GM04504 (cell line): Measurements from ENCODE around the gene ZNF850.
"Not testable (repeated sequence)": the region's sequence is repeated elsewhere in the genome, so short reads cannot be mapped to it uniquely, and the experiment has no call there.

Experiments used
- DNase-seq: peaks from one replicate; pipeline ENCODE4 v3.0.0-alpha.2; 2012; ENCODE audit warnings: low read depth

Gene ZNF850

DNA sequence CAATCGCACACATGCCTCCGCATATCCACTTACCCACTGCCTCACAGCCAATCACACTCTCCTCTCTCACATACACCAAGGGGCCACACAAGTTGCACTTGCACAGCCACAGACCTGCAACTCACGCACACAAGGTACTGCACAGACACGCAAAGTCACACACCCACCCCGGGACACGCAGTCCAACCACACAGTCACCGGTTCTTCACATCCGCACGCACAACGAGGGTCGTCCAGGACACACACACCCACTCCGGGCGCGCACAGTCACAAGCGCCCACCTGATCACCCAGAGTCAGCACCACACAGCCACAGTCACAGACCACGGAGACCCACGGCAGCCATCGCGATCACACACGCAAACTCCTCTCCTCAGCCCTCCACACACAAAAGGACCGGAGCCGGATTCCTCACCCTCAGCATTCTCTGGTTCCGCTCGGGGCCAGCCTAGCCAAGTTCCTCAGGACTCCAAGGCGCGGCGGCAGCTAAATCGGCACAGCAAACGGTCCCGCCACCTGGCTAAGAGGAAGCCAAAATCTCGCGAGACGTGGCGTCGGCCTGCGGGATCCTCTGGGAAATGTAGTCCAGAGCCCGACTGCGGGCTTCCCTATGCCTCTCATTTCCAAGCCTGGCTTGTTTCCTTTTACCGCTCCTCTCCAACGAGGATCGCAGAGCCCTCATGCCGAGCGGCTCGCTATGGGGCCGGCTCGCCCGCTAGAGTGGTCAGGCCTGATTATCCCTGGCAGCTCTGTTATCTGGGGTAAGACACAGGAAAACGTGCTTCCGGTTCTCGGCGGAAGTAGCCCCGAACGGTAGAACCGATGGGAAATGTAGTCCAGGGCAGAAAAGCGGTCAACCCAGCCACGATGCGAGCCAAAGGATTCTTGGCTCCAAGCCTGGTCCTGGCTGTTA is at the start of gene ZNF850:
Gene ZNF850 (minus strand): TSS at position 497 of the 912 bp plus-strand sequence. CDS start 10,201 bp downstream, outside the sequence.
- peak; percentile 87 for DNase-seq

DNA sequence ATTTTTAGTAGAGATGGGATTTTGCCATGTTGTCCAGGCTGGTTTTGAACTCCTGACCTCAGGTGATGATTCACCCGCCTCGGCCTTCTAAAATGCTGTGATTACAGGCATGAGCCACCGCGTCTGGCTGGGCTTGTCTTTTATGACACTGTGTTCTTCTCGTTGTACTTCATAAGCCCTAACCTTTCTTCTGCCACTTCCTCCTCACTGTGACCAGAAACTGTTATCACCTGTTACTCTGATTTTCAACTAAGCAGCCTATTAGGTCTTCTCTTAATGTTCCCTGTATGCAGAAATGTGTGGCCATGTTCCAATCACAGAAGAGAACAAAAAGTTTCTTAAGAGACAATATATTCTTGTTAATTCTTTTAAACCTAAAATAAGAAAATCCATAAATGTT is 49.2 kb upstream of the ZNF850 start:
- DNase-seq, result no peak

DNA sequence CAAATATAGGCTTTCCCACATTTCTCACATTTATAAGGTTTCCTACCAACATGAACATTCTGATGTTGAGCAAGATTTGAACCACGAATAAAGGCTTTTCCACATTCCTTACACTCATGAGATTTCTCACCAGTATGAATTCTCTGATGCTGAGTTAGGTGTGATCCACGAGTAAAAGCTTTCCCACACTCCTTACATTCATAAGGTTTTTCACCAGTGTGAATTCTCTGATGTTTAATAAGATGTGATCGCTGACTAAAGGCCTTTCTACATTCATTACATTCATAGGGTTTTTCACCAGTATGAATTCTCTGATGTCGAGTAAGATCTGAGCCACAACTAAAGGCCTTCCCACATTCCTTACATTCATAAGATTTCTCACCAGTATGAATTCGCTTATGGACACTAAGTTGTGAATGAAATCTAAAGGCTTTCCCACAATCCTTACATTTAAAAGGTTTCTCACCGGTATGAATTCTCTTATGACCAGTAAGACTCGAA is 46.6 kb upstream of the ZNF850 start:
- DNase-seq, result no peak

DNA sequence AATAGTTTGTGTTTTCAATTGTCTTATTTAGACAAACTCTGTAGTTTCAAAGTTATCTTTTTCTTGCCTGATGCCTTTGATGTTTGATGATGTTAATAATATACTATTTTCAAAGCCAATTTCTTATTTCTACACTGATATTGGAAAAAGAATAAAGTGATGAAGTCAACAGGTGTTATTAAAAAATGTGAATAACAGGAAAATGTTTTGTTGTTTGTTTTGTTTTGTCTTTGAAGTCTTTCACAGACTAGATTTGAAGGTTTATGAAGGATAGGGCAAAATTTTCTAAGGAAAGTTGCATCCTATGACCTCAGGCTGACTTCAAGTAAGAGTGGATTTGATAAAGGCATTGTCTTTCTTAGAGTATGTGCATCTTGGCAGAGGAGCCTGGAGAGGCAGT is 34.4 kb upstream of the ZNF850 start:
- no peak for DNase-seq

DNA sequence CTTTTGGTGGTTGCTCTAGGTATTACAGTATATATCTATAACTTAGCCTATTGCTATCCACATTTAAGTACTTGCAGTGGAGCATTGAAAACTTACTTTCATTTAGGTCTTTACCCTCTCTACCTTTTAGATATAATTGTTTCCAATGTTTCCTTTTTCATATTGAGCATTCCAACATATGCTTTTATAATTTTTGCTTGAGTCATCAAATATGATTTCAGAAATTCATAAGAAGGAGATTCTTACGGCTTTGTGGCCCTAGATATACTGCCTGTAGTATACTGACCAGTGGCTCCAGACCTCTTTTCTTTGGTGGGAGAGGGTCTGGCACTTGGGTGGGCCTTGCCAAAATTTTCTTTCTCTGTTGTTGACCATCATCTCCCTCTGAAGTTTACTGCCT is 32.8 kb upstream of the ZNF850 start:
- DNase-seq, result no peak

DNA sequence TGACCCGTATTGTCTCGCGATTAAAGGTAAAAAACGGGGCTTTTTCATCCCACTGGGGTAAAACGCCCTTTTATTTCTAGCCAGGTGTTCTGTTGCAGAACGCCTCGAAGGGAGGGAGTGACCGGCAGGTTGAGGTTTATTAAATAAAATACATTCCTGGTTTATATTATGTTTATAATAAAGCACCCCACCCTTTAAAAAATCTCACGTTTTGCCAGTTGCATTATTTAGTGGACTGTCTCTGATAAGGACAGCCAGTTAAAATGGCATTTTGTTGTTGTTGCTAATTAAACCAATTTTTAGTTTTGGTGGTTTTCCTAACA is 25.1 kb upstream of the ZNF850 start:
- no peak for DNase-seq

DNA sequence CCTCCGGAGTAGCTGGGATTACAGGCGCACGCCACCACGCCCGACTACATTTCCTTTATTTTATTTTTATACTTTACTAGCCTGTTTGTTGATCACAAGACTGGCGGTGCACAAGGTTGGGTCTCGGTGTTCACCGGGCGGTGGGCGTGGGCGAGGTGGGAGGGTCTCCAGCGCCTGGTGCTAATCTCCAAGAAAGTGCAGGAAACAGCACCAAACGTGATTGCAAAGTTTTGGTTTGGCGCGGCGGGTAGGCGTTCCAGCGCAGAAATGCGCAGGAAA is 24.0 kb upstream of the ZNF850 start:
- DNase-seq, result no peak

DNA sequence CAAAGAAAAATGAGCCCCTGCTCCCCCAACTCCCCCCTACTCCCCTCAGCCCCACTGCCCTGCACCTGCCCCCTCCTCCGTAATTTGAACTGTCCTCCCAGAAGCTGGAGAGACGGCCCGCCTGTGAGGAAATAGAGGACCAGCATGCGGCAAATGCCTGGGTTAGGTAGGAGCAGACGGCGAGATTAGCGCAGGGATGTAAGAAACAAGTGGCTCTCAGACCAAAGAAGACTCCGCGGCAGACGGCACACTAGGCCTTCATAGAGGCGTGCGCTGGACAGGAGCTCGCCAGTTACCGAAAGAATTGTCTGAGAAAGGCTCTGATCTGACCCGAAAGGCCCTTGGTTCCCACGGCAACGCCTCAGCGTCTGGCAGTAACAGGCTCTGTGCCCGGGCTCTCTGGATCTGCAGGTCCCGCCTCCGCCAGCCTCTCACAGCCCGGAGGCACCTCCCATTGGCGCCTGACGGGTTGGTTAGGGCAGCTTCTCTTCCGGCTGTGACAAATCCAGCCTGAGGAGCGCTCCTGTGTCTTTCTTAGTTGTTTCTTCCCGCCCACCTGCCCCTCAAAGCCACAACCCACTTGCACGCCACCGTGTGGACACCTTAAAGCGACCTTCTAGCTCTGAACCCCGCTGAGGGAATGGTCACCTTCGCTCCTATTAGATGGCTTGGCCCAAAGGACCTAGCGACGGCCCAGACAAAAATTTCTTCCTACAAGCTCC is 19.0 kb upstream of the ZNF850 start:
- not testable (repeated sequence) for DNase-seq

DNA sequence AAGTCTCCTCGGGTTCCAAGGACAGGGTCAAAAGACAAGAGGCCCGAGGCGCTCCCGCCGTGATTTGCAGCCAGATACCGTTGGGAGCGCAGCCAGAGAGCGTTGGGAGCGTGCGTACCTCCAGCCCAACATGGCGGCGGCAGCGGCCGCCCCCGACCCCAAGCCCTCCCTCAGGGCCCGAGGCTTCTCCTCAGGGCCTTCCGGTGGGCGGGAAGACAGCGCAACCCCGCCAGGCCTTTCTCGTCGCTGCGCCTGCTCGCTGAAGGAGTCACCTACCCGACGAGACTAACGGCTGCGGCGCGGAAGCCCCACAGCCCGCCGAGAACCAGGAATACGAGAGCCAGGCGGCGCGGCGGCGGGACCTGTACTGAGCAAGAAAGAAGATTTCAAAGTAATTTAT is 3.2 kb upstream of the ZNF850 start:
- no peak for DNase-seq

DNA sequence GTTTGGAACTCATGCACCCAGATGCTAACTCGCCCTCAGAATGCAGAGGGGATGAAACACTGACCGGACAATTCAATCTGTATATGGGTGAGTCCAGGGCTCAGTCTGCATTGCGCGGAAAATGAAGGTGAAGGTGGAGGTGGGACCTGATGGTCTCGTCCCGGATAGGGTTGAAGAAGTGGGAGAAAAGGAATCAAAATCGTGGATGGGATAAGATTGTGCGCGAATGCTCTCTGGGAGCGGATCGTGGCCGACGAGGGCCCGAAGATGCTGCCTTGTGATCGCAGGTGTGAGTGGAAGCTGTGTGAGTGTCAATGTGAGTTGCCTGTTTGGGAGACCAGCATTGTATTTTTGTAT is 594 bp upstream of the ZNF850 start:
- no peak for DNase-seq

DNA sequence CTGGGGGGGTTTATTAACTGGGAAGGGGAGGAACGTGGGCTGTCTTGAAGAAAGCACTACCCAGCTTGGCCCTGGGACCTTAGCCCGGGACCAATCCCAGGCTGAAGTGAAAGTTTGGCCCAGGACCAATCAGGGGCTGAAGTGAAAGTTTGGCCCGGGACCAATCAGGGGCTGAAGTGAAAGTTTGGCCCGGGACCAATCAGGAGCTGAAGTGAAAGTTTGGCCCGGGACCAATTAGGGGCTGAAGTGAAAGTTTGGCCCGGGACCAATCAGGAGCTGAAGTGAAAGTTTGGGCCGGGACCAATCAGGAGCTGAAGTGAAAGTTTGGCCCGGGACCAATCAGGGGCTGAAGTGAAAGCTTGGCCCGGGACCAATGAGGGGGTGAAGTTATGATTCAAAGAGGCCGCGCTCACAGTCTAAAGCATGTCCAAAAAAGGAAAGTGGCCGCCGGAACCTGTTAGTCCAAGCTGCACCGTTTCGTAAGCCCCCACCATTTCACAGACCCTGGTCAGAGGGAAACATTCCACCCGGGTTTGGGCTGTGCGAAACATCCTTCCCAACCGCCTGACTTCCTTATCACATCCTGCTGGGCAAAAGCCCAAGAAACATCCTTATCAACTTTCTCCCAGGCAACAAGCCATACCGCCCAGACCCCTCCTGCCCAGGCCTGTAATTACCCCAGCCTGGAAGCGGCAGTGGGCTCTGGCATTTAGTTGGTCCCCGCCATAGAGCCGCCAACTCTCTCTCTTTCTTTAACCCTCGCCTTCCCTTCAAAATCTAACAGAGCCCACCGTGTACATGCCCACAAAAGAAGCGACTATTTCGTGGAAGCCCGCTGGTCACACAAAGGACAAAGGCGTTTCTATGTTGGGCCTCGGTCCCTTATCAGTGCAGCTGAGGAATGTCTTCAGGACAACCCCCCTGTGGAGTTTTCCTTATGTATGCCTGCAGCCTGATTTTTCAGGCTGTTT is 1.1 kb downstream of the ZNF850 start:
- peak; percentile 3 for DNase-seq

DNA sequence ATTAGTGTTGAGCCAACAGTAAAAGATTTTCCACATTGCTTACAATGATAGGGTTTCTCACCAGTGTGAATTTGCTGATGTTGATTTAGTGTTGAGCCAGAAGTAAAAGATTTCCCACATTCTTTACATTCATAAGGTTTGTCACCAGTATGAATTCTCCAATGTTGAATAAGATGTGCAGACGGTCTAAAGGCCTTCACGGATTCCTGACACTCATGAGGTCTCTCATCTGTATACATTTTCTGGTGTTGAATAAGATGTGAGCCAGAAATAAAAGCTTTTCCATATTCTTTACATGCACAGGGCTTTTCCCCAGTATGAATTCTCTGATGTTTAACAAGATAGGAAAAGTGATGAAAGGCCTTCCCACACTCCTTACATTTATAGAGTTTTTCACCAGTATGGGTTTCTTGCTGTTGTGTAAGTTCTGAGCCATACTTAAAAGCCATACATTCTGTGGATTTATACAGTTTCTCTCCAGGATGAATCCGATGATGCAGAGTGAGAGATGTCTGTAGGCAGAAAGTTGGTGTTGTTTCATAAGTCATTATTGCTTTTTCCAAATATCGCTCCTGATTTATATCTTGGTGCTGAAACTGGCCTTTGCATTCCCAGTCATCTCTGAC is 22.4 kb downstream of the ZNF850 start:
- DNase-seq, result no peak

DNA sequence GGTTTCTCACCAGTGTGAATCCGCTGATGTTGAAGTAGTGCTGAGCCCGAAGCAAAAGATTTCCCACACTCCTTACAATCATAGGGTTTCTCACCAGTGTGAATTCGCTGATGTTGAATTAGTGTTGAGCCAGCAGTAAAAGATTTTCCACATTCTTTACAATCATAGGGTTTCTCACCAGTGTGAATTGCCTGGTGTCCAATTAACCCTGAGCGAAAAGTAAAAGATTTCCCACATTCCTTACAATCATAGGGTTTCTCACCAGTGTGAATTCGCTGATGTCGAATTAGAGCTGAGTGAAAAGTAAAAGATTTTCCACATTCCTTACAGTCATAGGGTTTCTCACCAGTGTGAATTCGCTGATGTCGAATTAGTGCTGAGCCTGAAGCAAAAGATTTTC is 23.0 kb downstream of the ZNF850 start:
- not testable (repeated sequence) for DNase-seq

DNA sequence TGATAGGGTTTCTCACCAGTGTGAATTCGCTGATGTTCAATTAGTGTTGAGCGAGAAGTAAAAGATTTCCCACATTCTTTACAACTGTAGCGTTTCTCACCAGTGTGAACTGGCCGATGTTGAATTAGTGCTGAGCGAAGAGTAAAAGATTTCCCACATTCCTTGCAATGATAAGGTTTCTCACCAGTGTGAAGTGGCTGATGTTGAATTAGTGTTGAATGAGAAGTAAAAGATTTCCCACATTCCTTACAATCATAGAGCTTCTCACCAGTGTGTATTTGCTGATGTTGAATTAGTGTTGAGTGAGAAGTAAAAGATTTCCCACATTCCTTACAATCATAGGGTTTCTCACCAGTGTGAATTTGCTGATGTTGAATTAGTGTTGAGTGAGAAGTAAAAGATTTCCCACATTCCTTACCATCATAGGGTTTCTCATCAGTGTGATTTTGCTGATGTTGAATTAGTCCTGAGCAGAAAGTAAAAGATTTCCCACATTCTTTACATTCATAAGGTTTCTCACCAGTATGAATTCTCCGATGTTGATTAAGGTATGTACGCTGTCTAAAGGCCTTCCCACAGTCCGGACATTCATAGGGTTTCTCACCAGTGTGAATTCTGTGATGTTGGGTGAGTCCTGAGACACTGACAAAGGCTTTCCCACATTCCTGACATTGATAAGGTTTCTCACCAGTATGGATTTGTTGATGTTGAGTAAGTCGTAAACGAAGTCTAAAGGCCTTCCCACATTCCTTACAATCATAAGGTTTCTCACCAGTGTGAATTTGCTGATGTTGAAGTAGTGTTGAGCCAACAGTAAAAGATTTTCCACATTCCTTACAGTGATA is 24.0 kb downstream of the ZNF850 start:
- no peak for DNase-seq

DNA sequence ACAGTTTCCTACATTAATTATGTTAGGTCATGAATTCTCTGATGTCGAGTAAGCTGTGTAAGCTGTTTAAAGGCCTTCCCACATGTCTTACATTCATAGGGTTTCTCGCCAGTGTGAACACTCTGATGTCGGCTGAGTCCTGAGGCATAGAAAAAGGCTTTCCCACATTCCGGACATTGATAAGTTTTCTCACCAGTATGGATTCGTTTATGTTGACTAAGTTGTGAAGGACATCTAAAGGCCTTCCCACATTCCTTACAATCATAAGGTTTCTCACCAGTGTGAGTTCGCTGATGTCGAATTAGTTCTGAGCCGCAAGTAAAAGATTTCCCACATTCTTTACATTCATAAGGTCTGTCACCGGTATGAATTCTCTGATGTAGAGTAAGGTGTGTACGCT is 24.9 kb downstream of the ZNF850 start:
- DNase-seq, result no peak

DNA sequence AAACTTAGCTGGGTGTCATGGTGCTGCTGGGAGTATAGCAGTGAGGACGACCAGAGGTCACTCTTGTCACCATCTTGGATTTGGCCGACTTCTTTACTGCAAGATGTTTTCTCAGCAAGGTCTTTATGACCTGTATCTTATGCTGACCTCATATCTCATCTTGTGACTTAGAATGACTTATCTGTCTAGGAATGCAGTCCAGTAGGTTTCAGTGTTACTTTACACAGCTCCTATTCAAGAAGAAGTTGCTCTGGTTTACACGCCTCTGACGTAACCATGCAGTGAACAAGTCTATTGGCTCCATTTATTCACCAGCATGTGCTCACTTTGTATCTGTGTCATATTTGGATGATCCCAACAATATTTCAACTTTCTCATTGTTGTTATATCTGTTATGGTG is 26.7 kb downstream of the ZNF850 start:
- DNase-seq, result no peak

DNA sequence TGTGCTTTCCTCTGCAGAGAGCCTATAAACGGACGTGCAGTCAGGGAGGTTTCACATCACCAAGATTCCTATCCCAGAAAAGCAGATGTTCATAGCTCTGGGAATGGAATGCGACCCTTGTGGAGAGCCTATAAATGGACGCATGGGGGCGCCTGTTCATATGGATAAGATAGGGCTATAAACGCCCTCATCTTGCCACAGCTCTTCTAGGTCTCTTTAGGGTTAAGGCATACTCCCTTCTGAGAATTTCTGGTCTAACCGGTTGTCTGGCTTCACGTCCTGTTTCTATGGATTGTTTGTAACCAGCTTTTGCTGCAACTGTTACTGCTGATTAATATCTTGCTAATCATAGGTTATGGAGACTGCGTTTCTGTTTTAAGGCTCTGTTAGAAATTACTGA is 36.4 kb downstream of the ZNF850 start:
- not testable (repeated sequence) for DNase-seq

DNA sequence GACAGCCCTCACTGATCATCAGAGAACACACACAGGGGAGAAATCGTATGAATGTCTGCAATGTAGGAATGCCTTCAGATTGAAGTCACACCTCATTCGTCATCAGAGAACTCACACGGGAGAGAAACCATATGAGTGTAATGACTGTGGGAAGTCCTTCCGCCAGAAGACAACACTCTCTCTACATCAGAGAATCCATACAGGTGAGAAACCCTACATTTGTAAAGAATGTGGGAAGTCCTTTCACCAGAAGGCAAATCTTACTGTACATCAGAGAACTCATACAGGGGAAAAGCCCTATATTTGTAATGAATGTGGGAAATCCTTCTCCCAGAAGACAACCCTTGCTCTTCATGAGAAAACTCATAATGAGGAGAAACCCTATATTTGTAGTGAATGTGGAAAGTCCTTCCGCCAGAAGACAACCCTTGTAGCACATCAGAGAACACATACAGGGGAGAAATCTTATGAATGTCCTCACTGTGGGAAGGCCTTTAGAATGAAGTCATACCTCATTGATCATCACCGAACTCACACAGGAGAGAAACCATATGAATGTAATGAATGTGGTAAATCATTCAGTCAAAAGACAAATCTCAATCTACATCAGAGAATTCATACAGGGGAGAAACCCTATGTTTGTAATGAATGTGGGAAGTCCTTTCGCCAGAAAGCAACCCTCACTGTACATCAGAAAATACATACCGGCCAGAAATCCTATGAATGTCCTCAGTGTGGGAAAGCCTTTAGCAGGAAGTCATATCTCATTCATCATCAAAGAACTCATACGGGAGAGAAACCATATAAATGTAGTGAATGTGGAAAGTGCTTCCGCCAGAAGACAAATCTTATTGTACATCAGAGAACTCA is 52.7 kb downstream of the ZNF850 start:
- no peak for DNase-seq

DNA sequence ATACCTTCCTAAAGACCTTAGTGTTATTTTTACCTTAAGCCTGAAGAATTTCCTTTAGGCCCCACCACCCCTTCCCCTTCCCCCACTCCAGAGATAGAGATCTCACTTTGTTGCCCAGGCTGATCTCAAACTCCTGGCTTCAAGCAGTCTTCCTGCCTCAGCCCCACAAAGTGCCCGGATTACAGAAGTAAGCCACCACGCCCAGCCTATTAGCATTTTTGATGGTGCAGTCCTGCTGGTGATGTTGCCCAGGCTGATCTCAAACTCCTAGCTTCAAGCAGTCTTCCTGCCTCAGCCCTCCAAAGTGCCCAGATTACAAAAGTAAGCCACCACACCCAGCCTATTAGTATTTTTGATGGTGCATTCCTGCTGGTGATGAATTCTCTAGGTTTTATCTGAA is 63.2 kb downstream of the ZNF850 start:
- DNase-seq, result no peak

DNA sequence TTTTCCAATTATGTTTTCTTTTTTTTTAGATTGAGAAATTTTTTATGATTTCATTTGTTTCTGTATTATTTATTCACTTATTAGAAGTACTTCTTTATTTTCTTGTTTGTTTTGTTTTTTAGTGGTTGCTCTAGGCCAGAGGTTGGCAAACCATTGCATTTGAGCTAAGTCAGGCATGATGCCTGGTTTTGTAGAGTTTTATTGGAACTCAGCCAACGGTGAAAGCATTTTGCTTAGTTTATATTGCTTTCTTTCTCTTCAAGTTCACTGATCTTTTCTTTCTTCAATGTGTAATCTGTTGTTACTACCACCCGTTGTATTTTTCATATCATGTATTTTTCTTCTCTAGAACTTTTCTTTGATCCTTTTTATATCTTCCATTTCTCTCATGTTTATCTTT is 65.5 kb downstream of the ZNF850 start:
- DNase-seq, result no peak
